SK-N-SH (cell line): Measurements from ENCODE around the gene CTAG2. TPM values are rescaled to one million over a fixed set of nuclear protein-coding genes. Genes with fewer than 3 reads are reported as not detected.

Experiments used
- CTCF ChIA-PET: fragments of 300-600, 350-600 bp; formaldehyde crosslinking; extraction: SDS; loops from one replicate; lab custom pipeline; 2021; lab: Yijun Ruan, JAX
- POLR2A ChIA-PET: fragments of 350-600 bp; sonication (Branson Sonifier 250); formaldehyde crosslinking; extraction: SDS; loops from one replicate; lab custom pipeline; 2020; ENCODE audit warnings: antibody characterized with exemption, inconsistent platforms; lab: Yijun Ruan, JAX
- DNase-seq: peaks from one replicate; pipeline ENCODE4 v3.0.0; 2012
- H2AFZ ChIP-seq: fragments of 200-600 bp; sonication (generic); 2 replicates; pipeline ENCODE4 v1.8.1; 2016; ENCODE audit warnings: antibody characterized with exemption, mild to moderate bottlenecking, low read depth
- H3F3A ChIP-seq: fragments of 200-600 bp; sonication (generic); replicated peaks from 2 replicates; pipeline ENCODE3; 2016; ENCODE audit warnings: antibody characterized with exemption, mild to moderate bottlenecking; ENCODE audit not compliant: insufficient read depth
- H3K27ac ChIP-seq, 2 experiments: fragments of 200-500 bp in 1 of 2; fragments of 200-600 bp in 1 of 2; sonication (Bioruptor generic) in 1 of 2; sonication (generic), shearing (Covaris generic) in 1 of 2; 2 replicates each; pipeline versions ENCODE4 v1.5.1 to v1.6.1; 2014 to 2016; ENCODE audit warnings: low read depth in 2 of 2, inconsistent platforms in 1 of 2, low read length in 1 of 2, mild to moderate bottlenecking in 1 of 2, mixed read lengths in 1 of 2
- H3K27me3 ChIP-seq: fragments of 200-600 bp; sonication (generic), shearing (Covaris generic); 2 replicates; pipeline ENCODE4 v1.6.1; 2016; ENCODE audit warnings: mixed run types; ENCODE audit not compliant: insufficient read depth
- H3K36me3 ChIP-seq, 2 experiments: fragments of 200-500 bp in 1 of 2; fragments of 200-600 bp in 1 of 2; sonication (Bioruptor generic) in 1 of 2; sonication (generic) in 1 of 2; replicated peaks in 1 of 2; 2 replicates each; pipeline versions ENCODE3 to v1.5.1; 2014 to 2016; ENCODE audit warnings: low read length in 1 of 2, mild to moderate bottlenecking in 1 of 2; ENCODE audit not compliant: insufficient read depth in 2 of 2, control insufficient read depth in 1 of 2
- H3K4me1 ChIP-seq, 2 experiments: fragments of 200-500 bp in 1 of 2; fragments of 200-600 bp in 1 of 2; sonication (Bioruptor generic) in 1 of 2; sonication (generic), shearing (Covaris generic) in 1 of 2; 2 replicates each; pipeline versions ENCODE4 v1.5.1 to v1.6.1; 2014 to 2016; ENCODE audit warnings: low read depth in 1 of 2, low read length in 1 of 2, mixed run types in 1 of 2; ENCODE audit not compliant: insufficient read depth in 2 of 2, control insufficient read depth in 1 of 2
- H3K4me2 ChIP-seq: fragments of 200-600 bp; sonication (generic), shearing (Covaris generic); 2 replicates; pipeline ENCODE4 v1.6.1; 2017; ENCODE audit warnings: mixed run types
- H3K4me3 ChIP-seq, 2 experiments: fragments of 200-500 bp in 1 of 2; fragments of 200-600 bp in 1 of 2; sonication (Bioruptor generic) in 1 of 2; sonication (generic), shearing (Covaris generic) in 1 of 2; 2 replicates each; pipeline versions ENCODE4 v1.5.1 to v1.8.1; 2014 to 2016; ENCODE audit warnings: low read depth in 2 of 2, inconsistent platforms in 1 of 2, low read length in 1 of 2, mild to moderate bottlenecking in 1 of 2, mixed read lengths in 1 of 2, moderate library complexity in 1 of 2
- H3K79me2 ChIP-seq: fragments of 200-600 bp; sonication (generic); 2 replicates; pipeline ENCODE4 v1.8.1; 2017; ENCODE audit warnings: mild to moderate bottlenecking; ENCODE audit not compliant: insufficient read depth
- H3K9ac ChIP-seq: fragments of 200-600 bp; sonication (generic); 2 replicates; pipeline ENCODE4 v1.6.1; 2017; ENCODE audit warnings: mixed run types
- H3K9me2 ChIP-seq: fragments of 200-600 bp; sonication (generic); 2 replicates; pipeline ENCODE4 v1.6.1; 2017; ENCODE audit warnings: mixed run types
- H3K9me3 ChIP-seq: fragments of 200-600 bp; sonication (generic); 2 replicates; pipeline ENCODE4 v1.6.1; 2017; ENCODE audit warnings: mixed run types, mild to moderate bottlenecking, moderate library complexity
- H4K20me1 ChIP-seq: fragments of 200-600 bp; sonication (generic); 2 replicates; pipeline ENCODE4 v1.6.1; 2017; ENCODE audit warnings: mild to moderate bottlenecking, mixed run types; ENCODE audit not compliant: insufficient read depth
- ELF1 ChIP-seq: IDR thresholded peaks from 2 replicates; pipeline ENCODE4 v1.4.0; 2012
- EP300 ChIP-seq, 2 experiments: IDR thresholded peaks; 2 replicates each; pipeline versions ENCODE4 v1.4.0 to v1.6.1; 2012; ENCODE audit warnings: borderline replicate concordance in 1 of 2, low read depth in 1 of 2, low read length in 1 of 2
- EZH2phosphoT487 ChIP-seq: fragments of 200-600 bp; sonication (generic); IDR thresholded peaks from 2 replicates; pipeline ENCODE4 v1.6.1; 2017; ENCODE audit warnings: low read depth, mixed run types, mild to moderate bottlenecking, antibody characterized with exemption, moderate library complexity, borderline replicate concordance
- FOXJ3 ChIP-seq: sonication (generic); formaldehyde crosslinking; IDR thresholded peaks from 2 replicates; pipeline ENCODE4 v1.5.1; 2020; ENCODE audit warnings: mild to moderate bottlenecking, missing genetic modification reagents
- FOXM1 ChIP-seq: IDR thresholded peaks from 2 replicates; pipeline ENCODE4 v1.4.0; 2012; ENCODE audit warnings: low read depth, mild to moderate bottlenecking
- GATA2 ChIP-seq: sonication (generic); formaldehyde crosslinking; IDR thresholded peaks from 2 replicates; pipeline ENCODE4 v1.5.0; 2020; ENCODE audit warnings: mild to moderate bottlenecking, missing genetic modification reagents
- MEF2A ChIP-seq: IDR thresholded peaks from 2 replicates; pipeline ENCODE4 v1.4.0; 2012; ENCODE audit warnings: low read depth, borderline replicate concordance
- MXI1 ChIP-seq: IDR thresholded peaks from 2 replicates; pipeline ENCODE4 v1.6.1; 2012; ENCODE audit warnings: mild to moderate bottlenecking, low read depth, low read length, improper control_type of control experiment
- NFIC ChIP-seq: IDR thresholded peaks from 2 replicates; pipeline ENCODE4 v1.4.0; 2012; ENCODE audit warnings: borderline replicate concordance
- NRF1 ChIP-seq: IDR thresholded peaks from 2 replicates; pipeline ENCODE4 v1.6.1; 2012; ENCODE audit warnings: low read depth, mild to moderate bottlenecking, low read length
- POLR2AphosphoS5 ChIP-seq: IDR thresholded peaks from 2 replicates; pipeline ENCODE4 v1.6.1; 2012; ENCODE audit warnings: low read depth, low read length
- RCOR1 ChIP-seq: fragments of 150-350 bp; IDR thresholded peaks from 2 replicates; pipeline ENCODE4 v1.6.1; 2017; ENCODE audit warnings: antibody characterized with exemption, low read length
- RFX5 ChIP-seq: IDR thresholded peaks from 2 replicates; pipeline ENCODE4 v1.6.1; 2012; ENCODE audit warnings: mild to moderate bottlenecking, improper control_type of control experiment, low read length
- SMC3 ChIP-seq: IDR thresholded peaks from 2 replicates; pipeline ENCODE4 v1.6.1; 2012; ENCODE audit warnings: low read depth, low read length, improper control_type of control experiment
- TAF1 ChIP-seq: IDR thresholded peaks from 2 replicates; pipeline ENCODE4 v1.6.1; 2012; ENCODE audit warnings: low read depth, mild to moderate bottlenecking, low read length, moderate library complexity, borderline replicate concordance
- TCF12 ChIP-seq: IDR thresholded peaks from 2 replicates; pipeline ENCODE4 v1.4.0; 2012
- TEAD4 ChIP-seq: IDR thresholded peaks from 2 replicates; pipeline ENCODE4 v1.4.0; 2012; ENCODE audit warnings: mild to moderate bottlenecking, borderline replicate concordance; ENCODE audit not compliant: insufficient read depth
- YY1 ChIP-seq: IDR thresholded peaks from 2 replicates; pipeline ENCODE4 v1.4.0; 2012; ENCODE audit warnings: low read depth, mild to moderate bottlenecking
- WGBS: methylation state at CpG from one replicate; pipeline ENCODE4 v1.1.6; 2017; ENCODE audit warnings: low lambda C conversion rate; 5-methylcytosine and 5-hydroxymethylcytosine counted together
- polyA plus RNA-seq, 3 experiments: library from polyadenylated mRNA; depleted of rRNA; stranded (reverse); fragments of >200 nt; gene quantifications; 2 replicates each; pipeline ENCODE4 v1.2.3, GENCODE V29; 2012
- TF ChIP-seq, protein P1 (sequence below): IDR thresholded peaks from 2 replicates; pipeline ENCODE4; 2012
- TF ChIP-seq, protein P2 (sequence below): fragments of 200-600 bp; sonication (generic); IDR thresholded peaks from 2 replicates; pipeline ENCODE4 v1.6.1; 2017; ENCODE audit warnings: antibody characterized with exemption, mild to moderate bottlenecking, moderate library complexity
- TF ChIP-seq, protein P3 (sequence below): IDR thresholded peaks from 2 replicates; pipeline ENCODE4 v1.4.0; 2012; ENCODE audit warnings: low read depth, borderline replicate concordance
- TF ChIP-seq, protein P4 (sequence below): IDR thresholded peaks from 2 replicates; pipeline ENCODE4 v1.4.0; 2012; ENCODE audit warnings: low read depth
- TF ChIP-seq, protein P5 (sequence below): fragments of 150-350 bp; IDR thresholded peaks from 2 replicates; pipeline ENCODE4 v1.6.1; 2016; ENCODE audit warnings: mild to moderate bottlenecking, low read depth, low read length

CTAG2 gene
- polyA plus RNA-seq, 1 of the 3 experiments (the other 2 are of a cell fraction) = 3.7 TPM

DNA sequence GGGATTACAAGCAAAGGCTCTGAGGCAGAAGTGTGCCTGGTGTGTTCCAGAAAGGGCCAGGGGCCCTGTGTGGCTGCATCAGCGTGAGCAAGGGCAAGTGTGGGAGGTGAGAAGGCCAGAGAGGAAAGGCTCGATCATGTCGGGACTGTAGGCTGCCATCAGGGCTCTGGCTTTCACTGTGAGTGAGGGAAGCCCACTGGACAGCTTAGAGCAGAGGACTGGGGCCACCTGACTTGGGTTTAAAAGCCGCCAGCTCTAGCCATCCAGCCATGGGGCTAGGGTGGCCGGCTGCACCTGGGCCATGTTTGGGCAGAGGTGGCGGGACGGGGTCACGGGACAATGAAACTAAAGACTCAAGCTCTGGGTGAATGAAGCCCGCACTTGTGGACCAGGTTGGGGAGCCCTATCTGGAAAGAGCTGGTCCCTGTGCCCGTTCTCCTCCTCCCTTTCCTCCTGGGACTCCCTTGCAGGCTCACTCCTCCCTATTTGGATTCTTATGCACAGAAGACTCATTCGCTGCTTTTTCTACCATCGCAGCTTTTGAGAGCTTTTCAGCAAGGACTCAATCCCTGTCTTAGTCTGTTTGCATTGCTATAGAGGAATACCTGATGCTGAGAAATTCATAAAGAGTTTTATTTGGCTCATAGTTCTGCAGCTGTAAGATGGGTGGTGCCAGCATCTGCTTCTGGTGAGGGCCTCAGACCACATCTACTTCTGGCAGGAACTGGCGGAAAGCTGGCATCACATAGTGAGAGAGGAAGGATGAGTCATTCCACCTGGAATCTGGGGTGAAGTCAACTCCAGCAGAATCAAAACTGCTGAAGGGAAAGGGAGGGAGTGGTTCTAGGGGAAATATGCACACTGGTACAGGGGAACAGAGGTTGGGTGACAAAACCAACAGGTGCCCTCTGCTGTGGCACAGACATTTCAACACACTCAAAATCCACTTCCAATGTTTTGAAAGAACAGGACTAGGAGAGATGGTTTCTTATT is 49.6 kb downstream of the CTAG2 start (continued):
- no peak for TF ChIP-seq MEF2A
- no peak; the same call in 1 of the 2 replicates for TF ChIP-seq POLR2AphosphoS5
- TF ChIP-seq, protein P1, sequence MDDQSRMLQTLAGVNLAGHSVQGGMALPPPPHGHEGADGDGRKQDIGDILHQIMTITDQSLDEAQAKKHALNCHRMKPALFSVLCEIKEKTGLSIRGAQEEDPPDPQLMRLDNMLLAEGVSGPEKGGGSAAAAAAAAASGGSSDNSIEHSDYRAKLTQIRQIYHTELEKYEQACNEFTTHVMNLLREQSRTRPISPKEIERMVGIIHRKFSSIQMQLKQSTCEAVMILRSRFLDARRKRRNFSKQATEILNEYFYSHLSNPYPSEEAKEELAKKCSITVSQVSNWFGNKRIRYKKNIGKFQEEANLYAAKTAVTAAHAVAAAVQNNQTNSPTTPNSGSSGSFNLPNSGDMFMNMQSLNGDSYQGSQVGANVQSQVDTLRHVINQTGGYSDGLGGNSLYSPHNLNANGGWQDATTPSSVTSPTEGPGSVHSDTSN = peak; percentile 22; the same call in 1 of the 2 replicates
- no peak for TF ChIP-seq FOXM1

DNA sequence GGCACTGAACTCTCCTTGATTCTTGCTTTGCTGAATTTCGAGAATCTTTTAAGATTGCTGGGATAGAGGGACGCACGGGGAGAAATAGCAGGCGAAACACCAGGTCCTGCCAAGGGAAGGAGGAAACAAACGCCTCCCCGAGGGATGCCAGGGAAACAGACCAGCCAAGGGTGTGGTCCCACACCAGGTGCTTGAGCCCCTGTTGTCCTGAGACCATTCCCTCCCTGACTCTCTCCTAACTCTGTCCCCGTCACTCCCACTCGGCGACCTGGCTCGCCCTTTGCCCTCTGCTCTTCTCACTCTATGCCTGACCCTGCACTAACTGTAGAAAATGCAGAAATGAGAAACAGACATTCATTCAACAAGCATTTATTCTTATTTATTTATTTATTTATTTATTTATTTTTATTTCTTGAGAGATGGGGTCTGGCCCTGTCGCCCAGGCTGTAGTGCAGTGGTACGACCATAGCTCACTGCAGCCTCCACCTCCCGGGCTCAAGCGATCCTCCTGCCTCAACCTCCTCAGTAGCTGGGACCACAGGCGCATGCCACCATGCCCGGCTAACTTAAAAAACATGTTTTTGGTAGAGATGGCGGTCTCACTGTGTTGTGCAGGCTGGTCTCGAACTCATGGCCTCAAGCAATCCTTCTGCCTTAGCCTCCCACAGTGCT is 50.5 kb downstream of the CTAG2 start:
- no peak for DNase-seq
- Histone ChIP-seq H2AFZ (no peak overlapping the region), H3K4me1 (peaks cover 0 to 10% of the 10 kb centered on the region in 2 experiments; a peak in 1 of 4 replicates), H3K27me3 (peaks cover 8% of the 10 kb centered on the region; the same call in 1 of the 2 replicates), H3K79me2 (no peaks in the 10 kb centered on the region), H3K9me2 (no peaks in the 10 kb centered on the region), H3K9me3 (no peaks in the 10 kb centered on the region), H3K9ac (no peak overlapping the region), H3K27ac (no peak overlapping the region), H4K20me1 (no peaks in the 10 kb centered on the region), H3F3A (peaks cover 8% of the 10 kb centered on the region), H3K36me3 (no peaks in the 10 kb centered on the region), H3K4me2 (no peak overlapping the region; the same call in 1 of the 2 replicates), H3K4me3 (no peak overlapping the region)
- POLR2A ChIA-PET = no interaction called here
- TF ChIP-seq NFIC = no peak
- TF ChIP-seq, protein P2, sequence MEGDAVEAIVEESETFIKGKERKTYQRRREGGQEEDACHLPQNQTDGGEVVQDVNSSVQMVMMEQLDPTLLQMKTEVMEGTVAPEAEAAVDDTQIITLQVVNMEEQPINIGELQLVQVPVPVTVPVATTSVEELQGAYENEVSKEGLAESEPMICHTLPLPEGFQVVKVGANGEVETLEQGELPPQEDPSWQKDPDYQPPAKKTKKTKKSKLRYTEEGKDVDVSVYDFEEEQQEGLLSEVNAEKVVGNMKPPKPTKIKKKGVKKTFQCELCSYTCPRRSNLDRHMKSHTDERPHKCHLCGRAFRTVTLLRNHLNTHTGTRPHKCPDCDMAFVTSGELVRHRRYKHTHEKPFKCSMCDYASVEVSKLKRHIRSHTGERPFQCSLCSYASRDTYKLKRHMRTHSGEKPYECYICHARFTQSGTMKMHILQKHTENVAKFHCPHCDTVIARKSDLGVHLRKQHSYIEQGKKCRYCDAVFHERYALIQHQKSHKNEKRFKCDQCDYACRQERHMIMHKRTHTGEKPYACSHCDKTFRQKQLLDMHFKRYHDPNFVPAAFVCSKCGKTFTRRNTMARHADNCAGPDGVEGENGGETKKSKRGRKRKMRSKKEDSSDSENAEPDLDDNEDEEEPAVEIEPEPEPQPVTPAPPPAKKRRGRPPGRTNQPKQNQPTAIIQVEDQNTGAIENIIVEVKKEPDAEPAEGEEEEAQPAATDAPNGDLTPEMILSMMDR = no peak
- TF ChIP-seq RCOR1 = no peak
- TF ChIP-seq TEAD4 = no peak
- no peak for TF ChIP-seq SMC3
- TF ChIP-seq GATA2 (CRISPR knock-in tag) = no peak
- TF ChIP-seq EZH2phosphoT487 = no peak
- TF ChIP-seq, protein P3, sequence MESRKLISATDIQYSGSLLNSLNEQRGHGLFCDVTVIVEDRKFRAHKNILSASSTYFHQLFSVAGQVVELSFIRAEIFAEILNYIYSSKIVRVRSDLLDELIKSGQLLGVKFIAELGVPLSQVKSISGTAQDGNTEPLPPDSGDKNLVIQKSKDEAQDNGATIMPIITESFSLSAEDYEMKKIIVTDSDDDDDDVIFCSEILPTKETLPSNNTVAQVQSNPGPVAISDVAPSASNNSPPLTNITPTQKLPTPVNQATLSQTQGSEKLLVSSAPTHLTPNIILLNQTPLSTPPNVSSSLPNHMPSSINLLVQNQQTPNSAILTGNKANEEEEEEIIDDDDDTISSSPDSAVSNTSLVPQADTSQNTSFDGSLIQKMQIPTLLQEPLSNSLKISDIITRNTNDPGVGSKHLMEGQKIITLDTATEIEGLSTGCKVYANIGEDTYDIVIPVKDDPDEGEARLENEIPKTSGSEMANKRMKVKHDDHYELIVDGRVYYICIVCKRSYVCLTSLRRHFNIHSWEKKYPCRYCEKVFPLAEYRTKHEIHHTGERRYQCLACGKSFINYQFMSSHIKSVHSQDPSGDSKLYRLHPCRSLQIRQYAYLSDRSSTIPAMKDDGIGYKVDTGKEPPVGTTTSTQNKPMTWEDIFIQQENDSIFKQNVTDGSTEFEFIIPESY = no peak
- TF ChIP-seq MXI1 = no peak
- TF ChIP-seq, protein P4, sequence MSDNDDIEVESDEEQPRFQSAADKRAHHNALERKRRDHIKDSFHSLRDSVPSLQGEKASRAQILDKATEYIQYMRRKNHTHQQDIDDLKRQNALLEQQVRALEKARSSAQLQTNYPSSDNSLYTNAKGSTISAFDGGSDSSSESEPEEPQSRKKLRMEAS = no peak
- TF ChIP-seq RFX5 = no peak
- no peak for TF ChIP-seq POLR2AphosphoS5
- TF ChIP-seq EP300 (IDR thresholded peaks at IDR 0.05; ENCODE audit: borderline replicate concordance in 1 of 2, low read depth in 1 of 2, low read length in 1 of 2) = no peak
- TF ChIP-seq NRF1 = no peak
- no peak for TF ChIP-seq TAF1
- TF ChIP-seq, protein P5, sequence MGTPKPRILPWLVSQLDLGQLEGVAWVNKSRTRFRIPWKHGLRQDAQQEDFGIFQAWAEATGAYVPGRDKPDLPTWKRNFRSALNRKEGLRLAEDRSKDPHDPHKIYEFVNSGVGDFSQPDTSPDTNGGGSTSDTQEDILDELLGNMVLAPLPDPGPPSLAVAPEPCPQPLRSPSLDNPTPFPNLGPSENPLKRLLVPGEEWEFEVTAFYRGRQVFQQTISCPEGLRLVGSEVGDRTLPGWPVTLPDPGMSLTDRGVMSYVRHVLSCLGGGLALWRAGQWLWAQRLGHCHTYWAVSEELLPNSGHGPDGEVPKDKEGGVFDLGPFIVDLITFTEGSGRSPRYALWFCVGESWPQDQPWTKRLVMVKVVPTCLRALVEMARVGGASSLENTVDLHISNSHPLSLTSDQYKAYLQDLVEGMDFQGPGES = no peak
- TF ChIP-seq YY1 = no peak
- TF ChIP-seq ELF1 = no peak
- no peak for TF ChIP-seq FOXJ3
- TF ChIP-seq TCF12 = no peak
- WGBS = 50% methylated on average over 18 of the region's 18 CpGs
- CTCF ChIA-PET = no interaction called here
